ENCODE results near the gene IER5.

Gene IER5

DNA sequence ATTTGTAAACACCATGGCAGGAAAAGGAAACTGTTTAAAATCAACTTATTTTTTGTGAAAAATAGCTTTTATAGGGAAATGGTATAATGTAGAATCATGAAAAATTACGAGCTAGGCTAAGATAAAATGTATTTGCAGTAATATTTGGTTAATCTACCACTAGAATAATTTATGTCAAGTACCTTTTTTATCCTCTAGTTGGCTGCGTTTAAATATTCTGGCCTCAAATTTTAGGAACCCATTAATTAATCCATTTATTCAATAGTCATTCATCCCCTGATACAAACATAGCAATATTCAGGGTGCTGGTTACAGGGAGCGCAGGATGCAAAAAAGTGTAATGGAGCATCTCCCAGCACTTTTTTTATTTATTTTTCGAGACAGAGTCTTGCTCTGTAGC lies 8.6 kb upstream of the IER5 start:
- TF ChIP-seq, protein P1, sequence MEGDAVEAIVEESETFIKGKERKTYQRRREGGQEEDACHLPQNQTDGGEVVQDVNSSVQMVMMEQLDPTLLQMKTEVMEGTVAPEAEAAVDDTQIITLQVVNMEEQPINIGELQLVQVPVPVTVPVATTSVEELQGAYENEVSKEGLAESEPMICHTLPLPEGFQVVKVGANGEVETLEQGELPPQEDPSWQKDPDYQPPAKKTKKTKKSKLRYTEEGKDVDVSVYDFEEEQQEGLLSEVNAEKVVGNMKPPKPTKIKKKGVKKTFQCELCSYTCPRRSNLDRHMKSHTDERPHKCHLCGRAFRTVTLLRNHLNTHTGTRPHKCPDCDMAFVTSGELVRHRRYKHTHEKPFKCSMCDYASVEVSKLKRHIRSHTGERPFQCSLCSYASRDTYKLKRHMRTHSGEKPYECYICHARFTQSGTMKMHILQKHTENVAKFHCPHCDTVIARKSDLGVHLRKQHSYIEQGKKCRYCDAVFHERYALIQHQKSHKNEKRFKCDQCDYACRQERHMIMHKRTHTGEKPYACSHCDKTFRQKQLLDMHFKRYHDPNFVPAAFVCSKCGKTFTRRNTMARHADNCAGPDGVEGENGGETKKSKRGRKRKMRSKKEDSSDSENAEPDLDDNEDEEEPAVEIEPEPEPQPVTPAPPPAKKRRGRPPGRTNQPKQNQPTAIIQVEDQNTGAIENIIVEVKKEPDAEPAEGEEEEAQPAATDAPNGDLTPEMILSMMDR (IDR thresholded peaks at IDR 0.05): no peak
- no peaks in the 10 kb centered on the region for H3K36me3 ChIP-seq
- H3K4me3 ChIP-seq (ENCODE audit: low read depth in 1 of 2, low read length in 1 of 2): no peak overlapping the region
- no peak overlapping the region for H3K27ac ChIP-seq
- H3K4me1 ChIP-seq (ENCODE audit: control insufficient read depth in 1 of 2, insufficient read depth in 1 of 2, low read depth in 1 of 2, low read length in 1 of 2): no peaks in the 10 kb centered on the region
- no peaks in the 10 kb centered on the region for H3K27me3 ChIP-seq
- no peaks in the 10 kb centered on the region for H3K9me3 ChIP-seq

DNA sequence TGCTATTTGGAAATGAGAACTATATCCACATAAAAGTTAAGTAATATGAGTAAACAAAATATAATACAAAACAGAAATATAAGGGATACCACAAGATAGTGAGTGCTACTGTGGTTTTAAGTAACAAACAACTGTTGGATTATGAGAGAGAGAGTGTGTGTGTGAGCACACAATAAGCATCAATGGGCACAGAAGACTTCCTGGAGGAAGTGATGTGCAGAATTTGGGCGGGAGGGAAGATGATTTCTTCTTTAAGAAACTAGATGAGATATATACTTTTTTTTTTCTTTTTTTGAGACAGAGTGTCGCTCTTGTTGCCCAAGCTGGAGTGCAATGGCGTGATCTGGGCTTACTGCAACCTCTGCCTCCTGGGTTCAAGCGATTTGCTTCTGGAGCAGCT lies 7.9 kb upstream of the IER5 start:
- no peaks in the 10 kb centered on the region for H3K36me3 ChIP-seq
- H3K9me3 ChIP-seq: no peaks in the 10 kb centered on the region
- TF ChIP-seq, protein P1 (IDR thresholded peaks at IDR 0.05): no peak

GRCh38 chr1:181081395-181081794 lies 7.1 kb upstream of the IER5 start:
- no peaks in the 10 kb centered on the region for H3K4me1 ChIP-seq (ENCODE audit: control insufficient read depth in 1 of 2, insufficient read depth in 1 of 2, low read depth in 1 of 2, low read length in 1 of 2)
- TF ChIP-seq, protein P1 (IDR thresholded peaks at IDR 0.05): no peak
- no peak overlapping the region for H3K4me3 ChIP-seq (ENCODE audit: low read depth in 1 of 2, low read length in 1 of 2)
- no peaks in the 10 kb centered on the region for H3K36me3 ChIP-seq
- H3K9me3 ChIP-seq: no peaks in the 10 kb centered on the region
- H3K27ac ChIP-seq: no peak overlapping the region
- no peaks in the 10 kb centered on the region for H3K27me3 ChIP-seq

More for the DNA sequence above, 7.9 kb upstream of the IER5 start:
- Histone ChIP-seq H3K4me3 (ENCODE audit: low read depth in 1 of 2, low read length in 1 of 2) (no peak overlapping the region), H3K27me3 (no peaks in the 10 kb centered on the region), H3K4me1 (ENCODE audit: control insufficient read depth in 1 of 2, insufficient read depth in 1 of 2, low read depth in 1 of 2, low read length in 1 of 2) (no peaks in the 10 kb centered on the region), H3K27ac (no peak overlapping the region)

DNA sequence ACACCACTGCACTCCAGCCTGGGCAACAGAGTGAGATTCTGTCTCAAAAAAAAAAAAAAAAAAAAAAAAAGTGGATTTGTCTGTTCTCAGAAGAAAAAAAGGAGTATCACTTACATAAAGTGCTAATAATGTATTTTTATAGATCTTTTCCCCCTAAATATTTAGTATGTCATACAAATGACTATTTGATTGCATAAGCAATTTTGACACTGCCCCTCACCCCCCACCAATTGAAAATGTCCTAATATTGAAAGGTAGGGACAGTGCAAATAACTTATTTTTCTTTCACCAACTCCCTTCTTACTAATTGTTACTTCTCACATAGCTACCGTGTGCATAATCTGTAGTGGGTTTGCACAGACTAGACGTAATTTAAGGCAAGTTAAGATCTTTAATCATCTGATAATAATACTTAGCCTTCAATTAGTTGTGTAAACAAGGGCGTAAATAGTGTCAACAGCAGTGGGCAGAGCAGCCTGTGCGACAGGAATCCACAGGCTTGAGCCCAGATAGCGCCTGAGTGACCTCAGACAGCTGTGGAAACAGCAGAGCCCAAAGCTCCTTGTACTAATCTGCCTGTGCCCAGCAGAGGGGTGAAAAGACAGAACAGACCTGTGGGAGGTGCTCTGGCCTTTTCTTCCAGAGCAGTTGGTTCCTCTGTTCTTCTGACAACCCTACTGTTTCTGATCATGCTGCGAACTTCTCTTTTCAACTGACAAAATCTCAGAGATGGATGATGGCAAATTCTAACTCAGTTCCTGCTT lies 4.5 kb upstream of the IER5 start:
- H3K27me3 ChIP-seq: no peaks in the 10 kb centered on the region
- H3K4me3 ChIP-seq (ENCODE audit: low read depth in 1 of 2, low read length in 1 of 2): no peak overlapping the region
- H3K27ac ChIP-seq: peak overlapping the region; percentile 13
- TF ChIP-seq, protein P1 (IDR thresholded peaks at IDR 0.05): peak; percentile 51
- peaks cover 18 to 19% of the 10 kb centered on the region in 2 experiments for H3K4me1 ChIP-seq (ENCODE audit: control insufficient read depth in 1 of 2, insufficient read depth in 1 of 2, low read depth in 1 of 2, low read length in 1 of 2)
- H3K9me3 ChIP-seq: no peaks in the 10 kb centered on the region
- no peaks in the 10 kb centered on the region for H3K36me3 ChIP-seq

GRCh38 chr1:181084606-181084969 lies 3.9 kb upstream of the IER5 start:
- H3K27ac ChIP-seq: no peak overlapping the region
- no peaks in the 10 kb centered on the region for H3K27me3 ChIP-seq
- no peaks in the 10 kb centered on the region for H3K9me3 ChIP-seq
- H3K4me3 ChIP-seq (ENCODE audit: low read depth in 1 of 2, low read length in 1 of 2): no peak overlapping the region
- peaks cover 18 to 19% of the 10 kb centered on the region in 2 experiments for H3K4me1 ChIP-seq (ENCODE audit: control insufficient read depth in 1 of 2, insufficient read depth in 1 of 2, low read depth in 1 of 2, low read length in 1 of 2)
- TF ChIP-seq, protein P1 (IDR thresholded peaks at IDR 0.05): no peak
- no peaks in the 10 kb centered on the region for H3K36me3 ChIP-seq

Data from neutrophil (primary cell).